HG03060 (cell line): ENCODE data around the gene ACTN2.

Source experiments
- ATAC-seq: cut with Tn5 transposase; IDR thresholded peaks from one replicate; pipeline ENCODE4 v1.9.1; 2021; ENCODE audit warnings: low read depth, moderate number of reproducible peaks; ENCODE audit not compliant: unreplicated experiment

Gene ACTN2

DNA sequence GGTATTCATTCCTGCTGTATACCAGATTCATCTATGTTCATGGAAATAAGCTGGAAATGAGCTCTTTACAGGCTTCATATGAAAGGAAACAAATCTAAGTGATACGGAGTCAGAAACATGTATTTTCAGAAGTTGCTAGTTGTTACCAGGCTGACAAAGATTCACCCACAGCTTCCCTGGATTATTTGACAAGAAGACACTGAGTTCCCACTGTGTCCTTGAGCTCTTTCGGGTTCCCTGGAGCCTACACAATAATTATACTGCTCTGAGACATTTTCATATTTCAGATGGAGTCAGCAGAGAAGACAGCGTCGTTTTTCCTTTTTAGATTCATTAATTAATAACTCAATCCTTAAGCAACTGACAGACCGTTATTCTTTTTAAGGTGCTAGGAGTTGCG, 79.5 kb downstream of the ACTN2 start:
- no peak for ATAC-seq

- ATAC-seq = no peak
Measured at GRCh38 chr1:236766506-236766905, 80.2 kb downstream of the ACTN2 start.

- no peak for ATAC-seq
Measured at GRCh38 chr1:236767276-236767675, 81.0 kb downstream of the ACTN2 start.

- no peak for ATAC-seq
Measured at GRCh38 chr1:236768601-236769000, 82.3 kb downstream of the ACTN2 start.

GRCh38 chr1:236773919-236774318, 87.6 kb downstream of the ACTN2 start:
- no peak for ATAC-seq

DNA sequence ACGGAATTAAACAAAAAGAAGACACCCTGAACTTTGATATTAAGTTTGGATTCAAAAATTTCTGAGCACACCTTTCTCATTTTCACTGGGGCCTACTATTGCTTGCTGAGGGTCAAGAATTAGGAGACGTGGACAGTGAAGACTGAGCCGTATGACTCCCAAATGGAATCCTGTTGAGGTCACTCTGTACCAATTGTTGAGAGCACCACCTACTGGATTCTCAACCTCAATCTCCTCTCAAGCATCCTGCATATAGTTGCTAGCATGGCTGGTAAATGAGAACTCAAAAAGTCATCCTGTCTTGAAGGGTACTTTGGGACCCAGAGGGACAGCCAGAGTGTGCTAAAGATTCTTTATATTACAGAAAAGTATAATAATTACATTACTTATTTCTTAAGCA, 88.6 kb downstream of the ACTN2 start:
- no peak for ATAC-seq

DNA sequence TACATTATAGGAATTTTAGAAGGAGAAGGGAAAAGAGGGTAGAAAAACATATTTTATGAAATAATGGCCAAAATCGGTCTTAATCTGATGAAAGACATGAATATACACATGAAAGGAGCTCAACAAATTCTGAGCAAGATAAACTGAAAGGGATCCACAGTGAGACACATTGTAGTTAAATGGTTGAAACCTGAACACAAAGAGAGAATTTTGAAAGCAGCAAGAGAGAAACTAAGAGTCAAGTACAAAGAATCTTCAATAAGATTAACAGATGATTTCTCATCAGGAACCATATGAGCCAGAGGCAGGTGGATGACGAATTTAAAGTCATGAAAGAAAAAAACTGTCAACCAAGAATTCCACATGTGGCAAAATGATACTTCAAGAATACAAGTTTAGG, 93.0 kb downstream of the ACTN2 start:
- no peak for ATAC-seq

DNA sequence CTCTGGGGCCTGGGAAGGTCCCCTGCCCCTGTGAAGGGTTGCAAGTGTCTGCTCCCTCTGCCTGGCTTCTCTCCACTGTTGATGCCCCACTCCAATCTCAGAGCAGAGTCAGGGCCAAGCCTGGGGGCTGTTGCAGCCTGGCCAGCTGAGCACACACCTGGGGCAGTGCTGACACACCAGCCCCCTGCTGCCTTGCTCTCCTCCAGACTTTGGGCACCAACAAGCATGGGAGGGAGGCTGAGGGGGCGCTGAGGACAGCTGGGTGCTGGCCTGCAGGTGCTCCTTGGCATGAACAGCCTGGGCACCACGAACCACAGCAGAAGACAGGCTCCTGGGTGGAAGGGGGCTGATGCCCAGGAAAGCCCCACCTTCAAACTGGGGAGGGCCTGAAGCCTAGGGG, 99.2 kb downstream of the ACTN2 start:
- ATAC-seq = no peak

DNA sequence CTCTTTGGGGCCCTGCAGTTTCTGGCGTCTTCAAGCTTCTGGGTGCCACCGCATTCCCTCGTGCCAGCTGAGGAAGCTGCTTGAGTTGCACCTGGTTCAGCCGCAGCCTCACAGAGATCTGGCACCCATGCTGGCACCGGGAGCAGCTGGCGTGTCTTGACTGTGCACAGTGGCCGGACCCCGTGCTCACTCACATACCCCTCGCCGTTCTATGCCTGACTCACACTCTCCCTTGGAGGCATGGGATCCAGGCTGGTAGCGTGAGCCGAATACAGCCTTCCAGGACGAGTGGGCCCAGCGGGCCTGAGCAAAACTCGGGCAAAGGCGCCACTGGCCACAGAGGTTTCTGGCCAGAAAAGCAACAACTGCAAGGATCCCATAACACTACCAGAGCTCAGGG, 100.2 kb downstream of the ACTN2 start:
- ATAC-seq = no peak

- no peak for ATAC-seq
Measured at GRCh38 chr1:236794585-236795034, 108.3 kb downstream of the ACTN2 start.

- peak; percentile 98 for ATAC-seq
Measured at GRCh38 chr1:236795035-236795756, 108.9 kb downstream of the ACTN2 start, which contains the start of gene MTR. MTR (plus strand) TSS chr1:236795292; CDS start chr1:236795704, 412 bp downstream.

DNA sequence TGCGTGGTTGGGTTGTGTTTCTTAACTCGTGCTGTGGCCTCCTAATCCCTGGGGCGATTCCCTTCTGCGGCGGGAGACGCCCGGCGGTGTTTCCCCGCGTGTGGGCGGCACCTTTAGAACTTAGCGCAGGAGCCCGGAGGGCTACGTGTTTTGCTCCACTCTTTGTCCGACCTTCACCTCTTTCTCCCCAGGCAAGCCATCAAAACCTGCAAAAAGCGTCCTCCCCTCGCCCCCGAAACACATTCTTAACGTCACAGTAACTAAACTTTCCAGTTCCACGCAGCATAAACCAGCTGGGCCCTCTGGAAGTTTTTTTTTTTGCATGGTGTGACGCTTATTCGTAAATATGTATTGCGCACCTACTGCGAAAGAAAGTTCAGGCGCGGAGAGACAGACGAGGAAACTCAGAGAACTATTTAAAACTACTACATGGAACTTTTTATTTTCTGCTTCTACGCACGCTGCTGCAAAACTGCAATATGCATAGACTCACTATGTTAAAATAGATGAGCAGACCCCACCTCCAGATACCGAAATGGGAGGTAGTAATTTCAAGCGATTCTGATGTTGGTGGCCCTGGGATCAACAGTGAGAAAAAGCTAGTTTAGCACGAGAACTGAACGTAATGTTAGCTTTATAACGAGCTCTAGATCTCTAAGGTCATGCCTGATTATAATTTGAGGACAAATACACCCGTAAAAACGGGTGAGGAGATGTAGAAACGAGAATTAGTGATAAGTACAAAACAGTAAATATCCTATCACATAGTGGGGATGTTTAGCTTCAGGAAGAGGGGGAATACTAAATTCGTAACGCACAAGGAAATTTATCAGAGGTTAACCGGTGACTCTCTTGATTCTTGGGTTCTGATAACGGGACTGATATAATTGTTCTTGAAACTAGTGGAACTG, 109.7 kb downstream of the ACTN2 start:
- peak; percentile 4 for ATAC-seq

GRCh38 chr1:236799001-236799400, 112.7 kb downstream of the ACTN2 start:
- ATAC-seq = no peak

GRCh38 chr1:236800002-236800620, 113.8 kb downstream of the ACTN2 start:
- ATAC-seq = no peak

GRCh38 chr1:236800623-236801022, 114.3 kb downstream of the ACTN2 start:
- no peak for ATAC-seq

DNA sequence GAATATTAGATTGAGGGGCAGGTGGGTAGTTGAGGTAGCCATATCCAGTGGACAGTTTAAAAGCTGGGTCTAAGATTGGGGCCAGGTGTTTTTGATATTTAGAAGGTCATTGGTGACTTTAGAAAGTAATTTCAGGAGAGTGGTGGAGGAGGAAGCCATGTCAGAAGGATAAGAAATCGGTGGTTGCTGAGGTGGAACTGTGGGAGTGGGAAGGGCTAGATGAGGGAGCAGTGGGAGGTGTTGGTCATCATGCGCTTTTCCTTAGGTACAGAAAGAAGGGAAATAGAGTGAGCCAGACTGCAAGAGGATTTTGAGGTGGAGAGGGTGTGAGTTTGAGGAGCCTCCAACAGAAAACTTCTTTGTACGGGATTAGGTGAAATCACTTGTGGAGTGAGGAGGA, 116.0 kb downstream of the ACTN2 start:
- ATAC-seq = no peak

- no peak for ATAC-seq
Measured at GRCh38 chr1:236806634-236807033, 120.3 kb downstream of the ACTN2 start.

DNA sequence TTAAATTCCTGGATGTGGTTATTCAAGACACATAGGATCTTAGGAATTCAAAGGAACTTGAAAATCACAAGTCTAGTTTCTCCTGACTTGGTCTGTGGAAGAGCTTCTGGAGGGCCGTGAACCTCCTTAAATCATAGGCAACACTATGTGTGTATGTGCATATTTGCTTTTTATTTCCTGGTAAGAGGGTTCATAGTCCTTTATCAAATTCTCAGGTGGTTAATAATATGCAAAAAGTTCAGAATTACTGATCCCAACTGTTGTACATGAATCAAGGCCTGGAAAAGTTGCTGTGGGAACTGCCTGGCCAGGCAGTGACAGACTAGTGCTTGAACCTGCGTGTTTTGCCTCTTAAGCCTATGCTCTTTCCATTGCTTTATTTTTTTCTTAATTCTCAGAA, 121.7 kb downstream of the ACTN2 start:
- no peak for ATAC-seq

GRCh38 chr1:236808564-236809130, 122.3 kb downstream of the ACTN2 start:
- no peak for ATAC-seq

- no peak for ATAC-seq
Measured at GRCh38 chr1:236809148-236809547, 122.8 kb downstream of the ACTN2 start.

GRCh38 chr1:236810018-236810417, 123.7 kb downstream of the ACTN2 start:
- ATAC-seq = no peak
